Measurements from ENCODE around the gene RAD9A.
A peak's percentile ranks its signal among the peaks of the same experiment; 100 is the strongest.

Gene RAD9A

GRCh38 chr11:67441098-67441563 lies 49.3 kb downstream of the RAD9A start:
- H3K4me3 ChIP-seq (ENCODE audit: low read depth, low read length): no peak overlapping the region
- in situ Hi-C loops (cut with HindIII; ENCODE audit: low sequenced_read_pairs): no loop called here
- no peak for TF ChIP-seq CTCF (IDR thresholded peaks at IDR 0.05; ENCODE audit: low read depth, low read length)
- DNase-seq (ENCODE audit: low read depth, low spot score): no peak

- in situ Hi-C loops (cut with HindIII; ENCODE audit: low sequenced_read_pairs): no loop called here
These were observed 50.1 kb downstream of the RAD9A start for GRCh38 chr11:67441731-67442351.

GRCh38 chr11:67442504-67443404 lies 51.0 kb downstream of the RAD9A start:
- no peak for TF ChIP-seq CTCF (IDR thresholded peaks at IDR 0.05; ENCODE audit: low read depth, low read length)
- H3K4me3 ChIP-seq (ENCODE audit: low read depth, low read length): peak overlapping the region; percentile 81
- in situ Hi-C loops (cut with HindIII; ENCODE audit: low sequenced_read_pairs): no loop called here
- DNase-seq (ENCODE audit: low read depth, low spot score): no peak

More at GRCh38 chr11:67441731-67442351, 50.1 kb downstream of the RAD9A start:
- H3K4me3 ChIP-seq (ENCODE audit: low read depth, low read length): no peak overlapping the region
- no peak for DNase-seq (ENCODE audit: low read depth, low spot score)
- TF ChIP-seq CTCF (IDR thresholded peaks at IDR 0.05; ENCODE audit: low read depth, low read length): no peak

- H3K4me3 ChIP-seq (ENCODE audit: low read depth, low read length): no peak overlapping the region
- in situ Hi-C loops (cut with HindIII; ENCODE audit: low sequenced_read_pairs): no loop called here
- TF ChIP-seq CTCF (IDR thresholded peaks at IDR 0.05; ENCODE audit: low read depth, low read length): no peak
- no peak for DNase-seq (ENCODE audit: low read depth, low spot score)
These were observed 53.7 kb downstream of the RAD9A start for GRCh38 chr11:67445515-67445914.

Measured in astrocyte of the spinal cord (primary cell).